GM12878 (cell line): ENCODE results near the gene NIPA2. TPM values are rescaled to one million over a fixed set of nuclear protein-coding genes. Genes with fewer than 3 reads are reported as not detected.
A peak's percentile ranks its signal among the peaks of the same experiment; 100 is the strongest.

Experiments
- ATF2 ChIP-seq: IDR thresholded peaks from 2 replicates; pipeline ENCODE4 v1.6.1; 2012; ENCODE audit warnings: low read length, inconsistent platforms
- BACH1 ChIP-seq: fragments of 450-650 bp; IDR thresholded peaks from 2 replicates; pipeline ENCODE4 v1.6.1; 2017; ENCODE audit warnings: mild to moderate bottlenecking, borderline replicate concordance
- BRCA1 ChIP-seq: IDR thresholded peaks from 2 replicates; pipeline ENCODE4 v1.6.1; 2011; ENCODE audit warnings: low read depth, low read length, improper control_type of control experiment
- CBX5 ChIP-seq: sonication (generic); IDR thresholded peaks from 2 replicates; pipeline ENCODE4 v1.6.1; 2016; ENCODE audit warnings: low read depth, moderate library complexity, mild to moderate bottlenecking, inconsistent platforms
- E4F1 ChIP-seq: fragments of 450-650 bp; IDR thresholded peaks from 2 replicates; pipeline ENCODE4 v1.6.1; 2018; ENCODE audit warnings: borderline replicate concordance, mild to moderate bottlenecking; ENCODE audit not compliant: partially characterized antibody
- JUND ChIP-seq: IDR thresholded peaks from 2 replicates; pipeline ENCODE4 v1.6.1; 2012; ENCODE audit warnings: low read depth, mild to moderate bottlenecking, low read length, improper control_type of control experiment, moderate library complexity
- MXI1 ChIP-seq: fragments of 150-350 bp; IDR thresholded peaks from 2 replicates; pipeline ENCODE4 v1.6.1; 2011; ENCODE audit warnings: low read depth, mild to moderate bottlenecking, inconsistent platforms, low read length, improper control_type of control experiment
- NBN ChIP-seq: fragments of 450-650 bp; IDR thresholded peaks from 2 replicates; pipeline ENCODE4 v1.6.1; 2016
- NFYA ChIP-seq: IDR thresholded peaks from 2 replicates; pipeline ENCODE4 v1.6.1; 2011; ENCODE audit warnings: low read depth, mild to moderate bottlenecking, low read length, improper control_type of control experiment, borderline replicate concordance
- NR2C1 ChIP-seq: fragments of 450-650 bp; IDR thresholded peaks from 2 replicates; pipeline ENCODE4 v1.6.1; 2017; ENCODE audit warnings: antibody characterized with exemption, mild to moderate bottlenecking, moderate library complexity
- NR2C2 ChIP-seq: IDR thresholded peaks from 2 replicates; pipeline ENCODE4 v1.6.1; 2011; ENCODE audit warnings: borderline replicate concordance, low read depth; ENCODE audit not compliant: control insufficient read depth, insufficient read length
- NR2F1 ChIP-seq: fragments of 450-650 bp; conservative IDR thresholded peaks from 2 replicates; pipeline ENCODE4 v1.6.1; 2017; ENCODE audit warnings: mild to moderate bottlenecking
- PKNOX1 ChIP-seq: fragments of 450-650 bp; IDR thresholded peaks from 2 replicates; pipeline ENCODE4 v1.6.1; 2016; ENCODE audit warnings: mild to moderate bottlenecking
- RB1 ChIP-seq: fragments of 450-650 bp; formaldehyde crosslinking; IDR thresholded peaks from 2 replicates; pipeline ENCODE4 v1.6.1; 2017; ENCODE audit warnings: mild to moderate bottlenecking, borderline replicate concordance
- REST ChIP-seq: IDR thresholded peaks from 2 replicates; pipeline ENCODE4 v1.6.1; 2012; ENCODE audit warnings: mild to moderate bottlenecking, low read depth, low read length
- SMC3 ChIP-seq: IDR thresholded peaks from 2 replicates; pipeline ENCODE4 v1.6.1; 2011; ENCODE audit warnings: low read length, improper control_type of control experiment, borderline replicate concordance
- SREBF1 ChIP-seq: IDR thresholded peaks from 2 replicates; pipeline ENCODE4 v1.6.1; 2012; ENCODE audit warnings: mild to moderate bottlenecking, low read length
- STAT3 ChIP-seq: IDR thresholded peaks from 2 replicates; pipeline ENCODE4 v1.6.1; 2011; ENCODE audit warnings: low read depth, low read length, improper control_type of control experiment
- TARDBP ChIP-seq: IDR thresholded peaks from 2 replicates; pipeline ENCODE4 v1.6.1; 2016; ENCODE audit warnings: borderline replicate concordance
- YBX1 ChIP-seq: fragments of 450-650 bp; IDR thresholded peaks from 2 replicates; pipeline ENCODE4 v1.6.1; 2016; ENCODE audit warnings: antibody characterized with exemption
- ZNF207 ChIP-seq: fragments of 450-650 bp; IDR thresholded peaks from 2 replicates; pipeline ENCODE4 v1.6.1; 2014; ENCODE audit warnings: antibody characterized with exemption, mild to moderate bottlenecking, borderline replicate concordance
- polyA plus RNA-seq, 11 experiments: library from polyadenylated mRNA; depleted of rRNA in 4 of 11; unstranded in 6 of 11; stranded (reverse) in 5 of 11; fragments of >200 nt; fragmentation: Nextera tagmentation in 4 of 11; fragmentation: Illumina TruSeq in 1 of 11; extraction: Ambion mirVana in 4 of 11; extraction: Trizol in 1 of 11; gene quantifications; 1 replicate in 1 of 11; 2 replicates in 10 of 11; pipeline versions ENCODE4 v1.2.1 to v1.2.3, GENCODE V29; 2011 to 2016; ENCODE audit warnings: inconsistent platforms in 2 of 11, missing spikeins in 2 of 11, low read depth in 1 of 11
- total RNA-seq, 4 experiments: library from RNA; depleted of rRNA in 3 of 4; stranded (reverse); fragments of >200 nt in 3 of 4; fragmentation: Illumina TruSeq in 1 of 4; extraction: Trizol in 1 of 4; gene quantifications; 2 replicates each; pipeline versions ENCODE4 v1.2.1 to v1.2.3, GENCODE V29; 2013 to 2021
- TF ChIP-seq, protein P1 (sequence below): IDR thresholded peaks from 2 replicates; pipeline ENCODE4 v1.6.1; 2011; ENCODE audit warnings: low read depth, low read length, improper control_type of control experiment, borderline replicate concordance

The NIPA2 gene
- total and polyA plus RNA-seq, 10 of the 15 experiments (the other 5 are each of a cell fraction or from before 2014, with no cell fraction given): 24.4 to 159 (median 96.5) TPM

DNA sequence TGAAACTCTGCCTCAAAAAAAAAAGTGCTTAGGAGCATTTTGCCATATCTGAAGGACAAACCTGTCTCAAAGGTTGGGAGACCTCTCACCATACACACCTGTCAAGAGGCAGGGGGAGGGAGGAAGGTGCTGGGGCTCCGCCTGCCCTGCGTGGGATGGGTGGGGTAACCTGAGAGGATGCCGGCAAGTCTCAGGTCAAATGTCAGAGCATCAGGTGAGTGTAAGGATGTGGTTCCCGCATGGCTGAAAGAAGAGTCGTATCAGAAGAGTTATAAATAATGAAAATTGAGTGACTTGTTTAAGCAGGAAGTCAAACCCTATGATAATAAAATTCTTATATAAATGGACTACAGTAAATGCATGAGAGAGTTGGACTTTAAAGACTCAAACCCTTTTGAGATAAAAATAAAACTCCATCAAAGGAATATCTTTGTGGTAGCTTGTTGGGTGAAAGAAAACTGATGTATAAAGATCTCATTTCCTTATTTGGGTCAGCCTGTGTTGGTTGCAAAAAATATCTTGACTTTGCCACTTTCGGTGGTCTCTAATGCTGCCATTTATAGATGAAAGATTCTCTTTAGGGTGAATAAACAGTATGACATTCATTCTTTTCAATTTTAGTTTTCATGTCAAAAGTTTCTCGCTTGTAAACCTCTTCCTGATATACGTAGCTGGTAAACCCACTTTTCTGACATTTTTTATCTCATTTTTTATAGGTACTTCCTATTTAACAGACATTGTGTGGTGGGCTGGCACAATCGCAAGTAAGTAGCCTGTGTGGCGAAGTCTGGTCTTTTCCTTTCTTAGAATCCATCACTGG, 28.2 kb upstream of the NIPA2 start (continued):
- no peak for TF ChIP-seq BACH1
- no peak for TF ChIP-seq E4F1
- TF ChIP-seq REST: no peak
- TF ChIP-seq CBX5: no peak
- TF ChIP-seq RB1: no peak
- no peak for TF ChIP-seq SREBF1
- TF ChIP-seq NR2C1: 0 out of 2 replicates have a peak, but pooled peaks have one; percentile 8
- no peak for TF ChIP-seq MXI1
- no peak for TF ChIP-seq NR2C2
- no peak for TF ChIP-seq PKNOX1
- TF ChIP-seq ZNF207: no peak
- no peak for TF ChIP-seq YBX1
- no peak for TF ChIP-seq JUND
- TF ChIP-seq NR2F1: peak; percentile 74
- TF ChIP-seq ATF2: 0 out of 2 replicates have a peak, but pooled peaks have one; percentile 41
- TF ChIP-seq TARDBP: no peak
- no peak for TF ChIP-seq NBN
- no peak for TF ChIP-seq NFYA
- TF ChIP-seq STAT3: no peak
- no peak for TF ChIP-seq BRCA1
- TF ChIP-seq SMC3: no peak
- TF ChIP-seq, protein P1, sequence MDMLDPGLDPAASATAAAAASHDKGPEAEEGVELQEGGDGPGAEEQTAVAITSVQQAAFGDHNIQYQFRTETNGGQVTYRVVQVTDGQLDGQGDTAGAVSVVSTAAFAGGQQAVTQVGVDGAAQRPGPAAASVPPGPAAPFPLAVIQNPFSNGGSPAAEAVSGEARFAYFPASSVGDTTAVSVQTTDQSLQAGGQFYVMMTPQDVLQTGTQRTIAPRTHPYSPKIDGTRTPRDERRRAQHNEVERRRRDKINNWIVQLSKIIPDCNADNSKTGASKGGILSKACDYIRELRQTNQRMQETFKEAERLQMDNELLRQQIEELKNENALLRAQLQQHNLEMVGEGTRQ: no peak
